Fibroblast of lung (primary cell): ENCODE data around the gene MTSS2. TPM values are rescaled to one million over a fixed set of nuclear protein-coding genes. Genes with fewer than 3 reads are reported as not detected.
"Not testable (repeated sequence)": the region's sequence is repeated elsewhere in the genome, so short reads cannot be mapped to it uniquely, and the experiment has no call there.

Experiments used
- DNase-seq, 2 donors: peaks; one replicate each; pipeline versions ENCODE4 v3.0.0 to v3.0.0-alpha.2; 2010; ENCODE audit warnings: low read depth in 2 of 2
- H2AFZ ChIP-seq: 2 replicates; pipeline ENCODE4 v1.5.1; 2012; ENCODE audit warnings: low read length, control low read depth, inconsistent platforms
- H3K27ac ChIP-seq: 2 replicates; pipeline ENCODE4 v1.5.1; 2011; ENCODE audit warnings: low read length, control low read depth; ENCODE audit not compliant: insufficient read depth
- H3K27me3 ChIP-seq: 2 replicates; pipeline ENCODE4 v1.5.1; 2011; ENCODE audit warnings: mild to moderate bottlenecking, low read length; ENCODE audit not compliant: control insufficient read depth, insufficient read depth
- H3K36me3 ChIP-seq: 2 replicates; pipeline ENCODE4 v1.5.1; 2011; ENCODE audit warnings: low read length; ENCODE audit not compliant: control insufficient read depth, insufficient read depth
- H3K4me1 ChIP-seq: 2 replicates; pipeline ENCODE4 v1.5.1; 2011; ENCODE audit warnings: low read length; ENCODE audit not compliant: control insufficient read depth, insufficient read depth; ENCODE audit errors: extremely low read depth
- H3K4me2 ChIP-seq: 2 replicates; pipeline ENCODE4 v1.5.1; 2011; ENCODE audit warnings: low read length, control low read depth; ENCODE audit not compliant: insufficient read depth; ENCODE audit errors: extremely low read depth
- H3K4me3 ChIP-seq, 4 experiments: fragments of 200-600 bp in 1 of 4; sonication (generic) in 1 of 4; replicated peaks in 1 of 4; 2 replicates each; pipeline ENCODE4 v1.5.1; 2011 to 2016; ENCODE audit warnings: low read length in 4 of 4, low read depth in 3 of 4, mild to moderate bottlenecking in 3 of 4, control low read depth in 2 of 4, inconsistent platforms in 1 of 4, mixed read lengths in 1 of 4; ENCODE audit not compliant: insufficient read depth in 1 of 4; ENCODE audit errors: control extremely low read depth in 1 of 4
- H3K79me2 ChIP-seq: 2 replicates; pipeline ENCODE4 v1.5.1; 2012; ENCODE audit warnings: mild to moderate bottlenecking, low read length, inconsistent platforms; ENCODE audit not compliant: control insufficient read depth, insufficient read depth
- H3K9ac ChIP-seq: 2 replicates; pipeline ENCODE4 v1.5.1; 2011; ENCODE audit warnings: mild to moderate bottlenecking, low read length, control low read depth; ENCODE audit not compliant: insufficient read depth
- H3K9me3 ChIP-seq: 2 replicates; pipeline ENCODE4 v1.5.1; 2012; ENCODE audit warnings: low read depth, low read length; ENCODE audit not compliant: control insufficient read depth, insufficient read depth
- H4K20me1 ChIP-seq: 2 replicates; pipeline ENCODE4 v1.5.1; 2011; ENCODE audit warnings: low read length; ENCODE audit not compliant: control insufficient read depth, insufficient read depth; ENCODE audit errors: extremely low read depth
- EZH2 ChIP-seq: IDR thresholded peaks from 2 replicates; pipeline ENCODE4 v1.5.1; 2012; ENCODE audit warnings: low read length, control low read depth, mild to moderate bottlenecking; ENCODE audit errors: missing control alignments
- polyA plus RNA-seq, 2 donors: library from polyadenylated mRNA; depleted of rRNA in 1 of 2; stranded (reverse) in 1 of 2; unstranded in 1 of 2; fragments of >200 nt; gene quantifications; 2 replicates each; pipeline ENCODE4 v1.2.1, GENCODE V29; 2011 to 2012; ENCODE audit warnings: missing spikeins in 1 of 2
- total RNA-seq: library from RNA; depleted of rRNA; stranded (reverse); fragments of >200 nt; gene quantifications from 2 replicates; pipeline ENCODE4 v1.2.1, GENCODE V29; 2014
- TF ChIP-seq, protein P1 (sequence below), 2 donors: IDR thresholded peaks in 1 of 2; conservative IDR thresholded peaks in 1 of 2; 1 replicate in 1 of 2; 2 replicates in 1 of 2; pipeline ENCODE4 v1.5.1; 2011 to 2012; ENCODE audit warnings: low read length in 2 of 2, control low read depth in 1 of 2, inconsistent platforms in 1 of 2, low read depth in 1 of 2, mild to moderate bottlenecking in 1 of 2

MTSS2 gene
- total and polyA plus RNA-seq, 2 donors (not counting 1 experiment from before 2014, with no cell fraction given) = 126 to 131 TPM

DNA sequence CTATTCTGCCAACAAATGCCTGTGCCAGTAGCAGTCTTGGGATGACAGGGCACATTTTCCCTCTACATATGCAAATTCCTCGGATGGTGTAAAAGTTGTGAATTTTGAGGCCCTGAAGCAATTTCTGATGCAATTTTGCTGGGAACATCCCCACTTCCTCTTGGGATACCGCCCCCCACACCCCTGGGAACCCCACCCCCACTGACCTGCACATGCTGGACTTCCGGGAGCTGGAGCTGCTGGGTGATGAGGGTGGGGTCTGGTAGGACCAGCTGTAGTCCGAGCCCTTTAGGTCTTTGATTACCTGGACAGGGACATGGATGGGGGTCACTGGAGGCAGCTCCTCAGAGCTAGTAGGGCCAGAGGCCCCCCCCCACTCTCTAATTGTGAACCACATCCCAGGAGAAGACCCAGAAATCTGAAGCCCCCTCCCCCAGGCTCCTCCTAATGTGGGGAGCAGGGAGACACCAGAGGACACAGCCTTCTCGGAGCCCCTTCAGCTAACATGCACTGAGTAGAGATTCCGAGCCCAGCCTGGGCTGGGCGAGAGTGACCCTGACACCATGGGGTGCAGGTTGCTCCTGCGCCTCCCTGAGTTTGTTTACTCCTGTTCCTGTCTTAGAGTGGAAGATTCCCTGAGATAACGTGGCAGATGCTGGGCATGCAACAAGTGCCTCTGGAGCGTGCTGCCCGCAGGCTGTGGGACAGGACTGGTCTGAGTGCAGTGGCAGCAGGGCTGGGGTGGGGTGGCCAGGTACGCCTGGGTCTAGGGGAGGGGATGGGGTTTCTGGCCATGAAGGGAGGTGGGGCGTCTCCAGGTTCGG lies 9.0 kb downstream of the MTSS2 start:
- DNase-seq = no peak
- Histone ChIP-seq H3K79me2 (peaks cover 61% of the 10 kb centered on the region), H3K9me3 (no peaks in the 10 kb centered on the region), H3K4me1 (peaks cover 15% of the 10 kb centered on the region), H2AFZ (no peak overlapping the region), H3K4me3 (no peak overlapping the region), H3K9ac (peak overlapping the region; percentile 7), H4K20me1 (no peaks in the 10 kb centered on the region), H3K27ac (peak overlapping the region; percentile 0), H3K27me3 (no peaks in the 10 kb centered on the region), H3K36me3 (peaks cover 52% of the 10 kb centered on the region), H3K4me2 (no peak overlapping the region)
- no peak for TF ChIP-seq EZH2
- TF ChIP-seq, protein P1, sequence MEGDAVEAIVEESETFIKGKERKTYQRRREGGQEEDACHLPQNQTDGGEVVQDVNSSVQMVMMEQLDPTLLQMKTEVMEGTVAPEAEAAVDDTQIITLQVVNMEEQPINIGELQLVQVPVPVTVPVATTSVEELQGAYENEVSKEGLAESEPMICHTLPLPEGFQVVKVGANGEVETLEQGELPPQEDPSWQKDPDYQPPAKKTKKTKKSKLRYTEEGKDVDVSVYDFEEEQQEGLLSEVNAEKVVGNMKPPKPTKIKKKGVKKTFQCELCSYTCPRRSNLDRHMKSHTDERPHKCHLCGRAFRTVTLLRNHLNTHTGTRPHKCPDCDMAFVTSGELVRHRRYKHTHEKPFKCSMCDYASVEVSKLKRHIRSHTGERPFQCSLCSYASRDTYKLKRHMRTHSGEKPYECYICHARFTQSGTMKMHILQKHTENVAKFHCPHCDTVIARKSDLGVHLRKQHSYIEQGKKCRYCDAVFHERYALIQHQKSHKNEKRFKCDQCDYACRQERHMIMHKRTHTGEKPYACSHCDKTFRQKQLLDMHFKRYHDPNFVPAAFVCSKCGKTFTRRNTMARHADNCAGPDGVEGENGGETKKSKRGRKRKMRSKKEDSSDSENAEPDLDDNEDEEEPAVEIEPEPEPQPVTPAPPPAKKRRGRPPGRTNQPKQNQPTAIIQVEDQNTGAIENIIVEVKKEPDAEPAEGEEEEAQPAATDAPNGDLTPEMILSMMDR (conservative IDR thresholded peaks at IDR 0.05 in 1 of 2, IDR thresholded peaks at IDR 0.05 in 1 of 2; ENCODE audit: low read depth in 1 of 2, low read length in 2 of 2) = no peak

DNA sequence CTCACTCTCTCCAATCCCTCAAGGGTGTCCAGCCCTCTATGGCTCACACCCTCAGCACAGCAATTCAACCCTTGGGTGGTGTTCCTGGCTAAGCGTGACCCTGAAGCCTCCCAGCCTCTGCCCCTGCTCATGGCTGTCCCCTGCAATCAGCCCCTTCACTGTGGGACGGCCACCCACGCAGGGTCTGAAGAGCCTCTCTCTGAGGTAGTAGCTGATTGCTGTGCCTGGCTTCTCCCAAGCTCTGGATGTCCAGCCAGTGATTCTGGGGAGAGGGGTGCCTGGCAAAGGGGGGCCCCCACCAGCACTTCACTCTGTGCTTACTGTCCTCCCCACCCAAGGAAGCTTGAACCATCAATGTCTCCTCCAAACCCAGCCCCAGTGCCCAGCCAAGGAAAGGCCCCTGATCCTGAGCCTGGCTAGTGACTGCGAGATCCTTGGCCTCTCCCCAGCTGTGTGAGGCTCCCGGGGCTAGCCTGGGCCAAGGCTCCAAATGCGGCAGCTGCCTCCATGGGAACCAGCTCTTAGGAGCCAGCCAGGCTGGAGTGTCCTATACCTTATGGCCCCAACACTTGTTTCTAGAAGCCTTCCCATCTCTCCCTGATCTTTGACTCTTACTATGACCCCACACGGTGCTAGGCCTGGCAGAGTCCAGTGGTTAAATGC lies 9.9 kb downstream of the MTSS2 start:
- peaks cover 56% of the 10 kb centered on the region for H3K79me2 ChIP-seq
- H3K4me3 ChIP-seq = no peak overlapping the region
- H3K4me1 ChIP-seq = peaks cover 9% of the 10 kb centered on the region
- H4K20me1 ChIP-seq = no peaks in the 10 kb centered on the region
- DNase-seq = no peak
- H3K27me3 ChIP-seq = no peaks in the 10 kb centered on the region
- H3K4me2 ChIP-seq = no peak overlapping the region
- H2AFZ ChIP-seq = no peak overlapping the region
- no peak for TF ChIP-seq EZH2
- TF ChIP-seq, protein P1 (conservative IDR thresholded peaks at IDR 0.05 in 1 of 2, IDR thresholded peaks at IDR 0.05 in 1 of 2; ENCODE audit: low read depth in 1 of 2, low read length in 2 of 2) = no peak
- H3K36me3 ChIP-seq = peaks cover 56% of the 10 kb centered on the region
- peak overlapping the region; percentile 0 for H3K27ac ChIP-seq
- no peaks in the 10 kb centered on the region for H3K9me3 ChIP-seq
- no peak overlapping the region for H3K9ac ChIP-seq

DNA sequence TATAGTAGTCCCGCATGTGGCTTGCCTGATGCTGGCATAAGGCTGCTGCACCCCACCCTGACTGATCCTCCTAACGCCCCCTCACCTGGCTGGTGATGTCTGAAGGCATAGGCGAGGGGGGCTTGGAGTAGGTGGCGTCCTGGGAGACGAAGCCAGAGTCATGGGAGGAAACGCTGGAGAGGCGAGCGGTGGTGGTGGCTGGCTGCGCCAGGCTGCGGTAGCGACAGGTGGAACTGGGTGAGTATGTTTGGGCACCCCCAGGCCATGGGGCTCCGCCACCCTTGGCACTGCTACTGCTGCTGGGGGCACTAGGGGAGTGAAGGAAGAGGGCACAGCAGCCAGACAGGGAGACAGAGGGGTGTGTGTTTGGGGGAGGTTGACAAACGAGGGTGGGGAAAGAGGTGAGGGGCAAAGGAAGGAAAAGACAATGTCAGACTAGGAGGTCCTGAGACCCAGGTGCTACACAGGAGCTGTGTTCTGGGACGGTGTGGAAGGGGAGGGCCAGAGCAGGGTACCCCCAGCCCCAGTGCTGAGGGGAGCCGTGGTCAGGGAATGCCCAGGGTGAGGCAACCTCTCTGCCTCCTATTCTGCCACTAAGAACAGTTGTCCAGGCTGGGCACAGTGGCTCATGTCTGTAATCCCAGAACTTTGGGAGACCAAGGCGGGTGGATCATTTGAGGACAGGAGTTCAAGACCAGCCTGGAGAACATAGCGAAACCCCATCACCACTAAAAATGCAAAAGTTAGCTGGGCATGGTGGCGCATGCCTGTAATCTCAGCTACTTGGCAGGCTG lies 11.4 kb downstream of the MTSS2 start:
- no peak overlapping the region for H3K9ac ChIP-seq
- no peak overlapping the region for H2AFZ ChIP-seq
- peaks cover 55% of the 10 kb centered on the region for H3K36me3 ChIP-seq
- no peak for DNase-seq
- H3K4me1 ChIP-seq = no peaks in the 10 kb centered on the region
- H3K4me3 ChIP-seq = no peak overlapping the region
- H3K4me2 ChIP-seq = no peak overlapping the region
- peaks cover 49% of the 10 kb centered on the region for H3K79me2 ChIP-seq
- no peaks in the 10 kb centered on the region for H3K9me3 ChIP-seq
- TF ChIP-seq, protein P1 (conservative IDR thresholded peaks at IDR 0.05 in 1 of 2, IDR thresholded peaks at IDR 0.05 in 1 of 2; ENCODE audit: low read depth in 1 of 2, low read length in 2 of 2) = no peak
- no peak for TF ChIP-seq EZH2
- no peaks in the 10 kb centered on the region for H4K20me1 ChIP-seq
- no peaks in the 10 kb centered on the region for H3K27me3 ChIP-seq
- H3K27ac ChIP-seq = no peak overlapping the region

DNA sequence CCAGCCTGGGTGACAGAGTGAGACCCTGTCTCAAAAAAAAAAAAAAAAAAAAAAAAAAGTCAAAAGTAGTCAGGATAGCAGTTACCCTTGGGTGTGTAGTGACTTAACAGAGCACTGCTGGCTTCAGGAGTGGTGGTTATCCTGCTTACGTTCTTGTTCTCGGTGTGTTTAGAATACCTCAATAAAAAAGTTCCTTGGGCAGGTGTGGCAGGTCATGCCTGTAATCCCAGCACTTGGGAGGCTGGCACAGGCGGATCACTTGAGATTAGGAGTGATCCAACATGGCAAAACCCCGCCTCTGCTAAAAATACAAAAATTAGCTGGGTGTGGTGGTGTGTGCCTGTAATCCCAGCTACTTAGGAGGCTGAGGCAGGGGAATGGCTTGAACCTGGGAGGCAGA lies 14.9 kb downstream of the MTSS2 start:
- not testable (repeated sequence) for H3K4me3 ChIP-seq, H2AFZ ChIP-seq, H3K9me3 ChIP-seq, H3K4me2 ChIP-seq, H3K4me1 ChIP-seq, H4K20me1 ChIP-seq, H3K27me3 ChIP-seq, H3K27ac ChIP-seq, H3K9ac ChIP-seq, DNase-seq
- Histone ChIP-seq H3K36me3 (peaks cover 34% of the 10 kb centered on the region), H3K79me2 (peaks cover 26% of the 10 kb centered on the region)
